Measurements from ENCODE around the gene NEDD4L.

DNA sequence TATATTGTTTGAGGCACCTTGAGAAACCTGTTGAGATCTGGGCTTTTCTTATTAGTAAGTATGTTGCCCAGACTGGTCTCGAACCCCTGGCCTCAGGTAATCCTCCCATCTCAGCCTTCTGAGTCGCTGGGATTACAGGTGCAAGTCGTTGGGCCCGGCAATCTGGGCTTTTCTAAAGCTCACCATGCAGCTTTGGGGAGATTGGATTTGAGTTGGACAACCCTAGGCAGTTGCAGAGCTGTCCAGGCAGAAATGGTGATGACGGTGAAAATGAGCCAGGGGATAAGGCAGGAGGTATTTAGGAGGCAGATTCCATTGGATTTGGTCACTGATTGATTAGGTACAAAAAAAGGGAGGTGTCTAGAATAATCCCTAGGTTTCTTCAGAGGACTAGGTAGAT, 16.2 kb downstream of the NEDD4L start:
- no peak for TF ChIP-seq CTCF (IDR thresholded peaks at IDR 0.05; ENCODE audit: insufficient read depth, low read length, poor library complexity, severe bottlenecking)
- no peak for TF ChIP-seq EZH2phosphoT487 (conservative IDR thresholded peaks at IDR 0.05; ENCODE audit: low read length)
